GM12878 (cell line): ENCODE results near the gene CRYL1.

ENCODE experiments used
- CTCF ChIP-seq, 3 experiments: IDR thresholded peaks in 2 of 3; conservative IDR thresholded peaks in 1 of 3; 2 replicates each; pipeline ENCODE4 v1.5.1; 2011; ENCODE audit warnings: low read depth in 3 of 3, low read length in 3 of 3, mild to moderate bottlenecking in 3 of 3, control low read depth in 2 of 3, moderate library complexity in 2 of 3, inconsistent platforms in 1 of 3, mixed read lengths in 1 of 3; ENCODE audit not compliant: control insufficient read depth in 2 of 3, insufficient read depth in 1 of 3; ENCODE audit errors: extremely low read depth in 1 of 3
- DPF2 ChIP-seq: fragments of 450-650 bp; IDR thresholded peaks from 2 replicates; pipeline ENCODE4 v1.6.1; 2017; ENCODE audit warnings: mild to moderate bottlenecking
- HDGF ChIP-seq: fragments of 450-650 bp; IDR thresholded peaks from 2 replicates; pipeline ENCODE4 v1.6.1; 2016; ENCODE audit warnings: antibody characterized with exemption
- NRF1 ChIP-seq: conservative IDR thresholded peaks from 2 replicates; pipeline ENCODE4 v1.6.1; 2011; ENCODE audit warnings: mild to moderate bottlenecking, low read depth, low read length, improper control_type of control experiment
- PAX5 ChIP-seq: IDR thresholded peaks from 2 replicates; pipeline ENCODE4 v1.6.1; 2011; ENCODE audit warnings: low read depth, low read length, borderline replicate concordance
- RAD21 ChIP-seq: IDR thresholded peaks from 2 replicates; pipeline ENCODE4 v1.6.1; 2011; ENCODE audit warnings: mild to moderate bottlenecking, low read depth, low read length, moderate library complexity; ENCODE audit not compliant: insufficient read depth
- YY1 ChIP-seq: IDR thresholded peaks from 2 replicates; pipeline ENCODE4 v1.6.1; 2011; ENCODE audit warnings: low read depth, mild to moderate bottlenecking, low read length
- ZBTB33 ChIP-seq: fragments of 450-650 bp; IDR thresholded peaks from 2 replicates; pipeline ENCODE4 v1.6.1; 2017; ENCODE audit warnings: mild to moderate bottlenecking
- TF ChIP-seq, protein P1 (sequence below): fragments of 150-350 bp; IDR thresholded peaks from 2 replicates; pipeline ENCODE4 v1.6.1; 2016; ENCODE audit warnings: low read depth, low read length

DNA sequence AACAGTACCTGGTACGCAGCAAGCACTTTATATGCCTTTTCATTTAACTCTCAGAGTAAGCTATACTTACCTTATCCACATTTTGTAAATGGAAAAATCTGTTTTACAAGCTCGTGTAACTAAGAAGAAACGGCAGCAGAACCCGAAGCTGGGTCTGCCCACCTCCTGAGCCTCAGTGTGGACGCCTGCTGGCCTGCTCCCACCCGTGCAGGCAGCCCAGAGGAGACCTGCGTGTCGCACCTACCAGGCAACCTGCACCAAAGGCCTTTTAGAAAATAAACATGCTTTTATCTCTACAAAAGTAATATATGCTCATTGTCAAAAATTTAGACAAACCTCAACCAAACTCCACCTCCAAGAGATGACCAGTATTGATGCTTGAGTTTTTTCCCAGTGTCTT, 62.7 kb downstream of the CRYL1 start:
- no peak for TF ChIP-seq RAD21
- TF ChIP-seq DPF2: no peak
- TF ChIP-seq NRF1: no peak
- no peak for TF ChIP-seq PAX5
- TF ChIP-seq, protein P1, sequence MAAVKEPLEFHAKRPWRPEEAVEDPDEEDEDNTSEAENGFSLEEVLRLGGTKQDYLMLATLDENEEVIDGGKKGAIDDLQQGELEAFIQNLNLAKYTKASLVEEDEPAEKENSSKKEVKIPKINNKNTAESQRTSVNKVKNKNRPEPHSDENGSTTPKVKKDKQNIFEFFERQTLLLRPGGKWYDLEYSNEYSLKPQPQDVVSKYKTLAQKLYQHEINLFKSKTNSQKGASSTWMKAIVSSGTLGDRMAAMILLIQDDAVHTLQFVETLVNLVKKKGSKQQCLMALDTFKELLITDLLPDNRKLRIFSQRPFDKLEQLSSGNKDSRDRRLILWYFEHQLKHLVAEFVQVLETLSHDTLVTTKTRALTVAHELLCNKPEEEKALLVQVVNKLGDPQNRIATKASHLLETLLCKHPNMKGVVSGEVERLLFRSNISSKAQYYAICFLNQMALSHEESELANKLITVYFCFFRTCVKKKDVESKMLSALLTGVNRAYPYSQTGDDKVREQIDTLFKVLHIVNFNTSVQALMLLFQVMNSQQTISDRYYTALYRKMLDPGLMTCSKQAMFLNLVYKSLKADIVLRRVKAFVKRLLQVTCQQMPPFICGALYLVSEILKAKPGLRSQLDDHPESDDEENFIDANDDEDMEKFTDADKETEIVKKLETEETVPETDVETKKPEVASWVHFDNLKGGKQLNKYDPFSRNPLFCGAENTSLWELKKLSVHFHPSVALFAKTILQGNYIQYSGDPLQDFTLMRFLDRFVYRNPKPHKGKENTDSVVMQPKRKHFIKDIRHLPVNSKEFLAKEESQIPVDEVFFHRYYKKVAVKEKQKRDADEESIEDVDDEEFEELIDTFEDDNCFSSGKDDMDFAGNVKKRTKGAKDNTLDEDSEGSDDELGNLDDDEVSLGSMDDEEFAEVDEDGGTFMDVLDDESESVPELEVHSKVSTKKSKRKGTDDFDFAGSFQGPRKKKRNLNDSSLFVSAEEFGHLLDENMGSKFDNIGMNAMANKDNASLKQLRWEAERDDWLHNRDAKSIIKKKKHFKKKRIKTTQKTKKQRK: no peak
- TF ChIP-seq YY1: no peak
- no peak for TF ChIP-seq ZBTB33
- TF ChIP-seq CTCF (IDR thresholded peaks at IDR 0.05 in 2 of 3, conservative IDR thresholded peaks at IDR 0.05 in 1 of 3; ENCODE audit: control insufficient read depth in 2 of 3, extremely low read depth in 1 of 3, insufficient read depth in 1 of 3, low read depth in 3 of 3, low read length in 3 of 3): no peak
- TF ChIP-seq HDGF: no peak
